H1 (cell line): ENCODE data around the gene POLD1. TPM values are rescaled to one million over a fixed set of nuclear protein-coding genes. Genes with fewer than 3 reads are reported as not detected.

Source experiments
- ATF3 ChIP-seq: IDR thresholded peaks from 2 replicates; pipeline ENCODE4 v1.6.1; 2011; ENCODE audit warnings: low read depth, mild to moderate bottlenecking, low read length; ENCODE audit not compliant: insufficient read depth
- CHD7 ChIP-seq: fragments of 300-600 bp; sonication (generic); IDR thresholded peaks from 2 replicates; pipeline ENCODE4 v1.7.1; 2012; ENCODE audit warnings: low read length, moderate library complexity, mild to moderate bottlenecking, inconsistent platforms; ENCODE audit not compliant: insufficient replicate concordance
- HDAC2 ChIP-seq, 2 experiments: fragments of 300-600 bp in 1 of 2; sonication (generic) in 1 of 2; IDR thresholded peaks; 2 replicates each; pipeline ENCODE4 v1.6.1; 2011 to 2012; ENCODE audit warnings: low read depth in 2 of 2, low read length in 2 of 2, mild to moderate bottlenecking in 2 of 2, moderate library complexity in 2 of 2, borderline replicate concordance in 1 of 2, inconsistent platforms in 1 of 2
- RXRA ChIP-seq: IDR thresholded peaks from 2 replicates; pipeline ENCODE4 v1.6.1; 2011; ENCODE audit warnings: low read depth, mild to moderate bottlenecking, low read length, moderate library complexity; ENCODE audit not compliant: insufficient read depth
- SIRT6 ChIP-seq: IDR thresholded peaks from one replicate; pipeline ENCODE4 v1.7.1; 2012; ENCODE audit warnings: low read length, inconsistent platforms
- SP2 ChIP-seq: IDR thresholded peaks from 2 replicates; pipeline ENCODE4 v1.6.1; 2012; ENCODE audit warnings: mild to moderate bottlenecking, low read length, inconsistent platforms
- SP4 ChIP-seq: IDR thresholded peaks from 2 replicates; pipeline ENCODE4 v1.6.1; 2012; ENCODE audit warnings: low read length, inconsistent platforms
- SRF ChIP-seq: IDR thresholded peaks from 2 replicates; pipeline ENCODE4 v1.6.1; 2011; ENCODE audit warnings: mild to moderate bottlenecking, low read depth, low read length, moderate library complexity
- TBP ChIP-seq: IDR thresholded peaks from 2 replicates; pipeline ENCODE4 v1.6.1; 2011; ENCODE audit warnings: low read depth, low read length, improper control_type of control experiment
- polyA plus RNA-seq, 7 experiments: library from polyadenylated mRNA; depleted of rRNA in 3 of 7; stranded (reverse) in 5 of 7; unstranded in 2 of 7; fragments of >200 nt in 5 of 7; fragments of 200-250 nt in 2 of 7; gene quantifications; 1 replicate in 5 of 7; 2 replicates in 1 of 7; 4 replicates in 1 of 7; pipeline versions ENCODE4 v1.2.1 to v1.2.3, GENCODE V29; 2011 to 2013; ENCODE audit warnings: missing spikeins in 2 of 7, mixed read lengths in 2 of 7
- total RNA-seq: library from RNA; stranded (reverse); fragmentation: NEBNext Ultra II Directional; extraction: Animal tissue kit (Norgen Biotek cat#: 25700); gene quantifications from 2 replicates; pipeline ENCODE4 v1.2.1, GENCODE V29; 2021
- TF ChIP-seq, protein P1 (sequence below): IDR thresholded peaks from 2 replicates; pipeline ENCODE4 v1.6.1; 2011; ENCODE audit warnings: low read length, improper control_type of control experiment

Gene POLD1
- total and polyA plus RNA-seq, 2 of the 8 experiments (the other 6 are each of a cell fraction or from before 2014, with no cell fraction given) = 141 to 142 TPM

DNA sequence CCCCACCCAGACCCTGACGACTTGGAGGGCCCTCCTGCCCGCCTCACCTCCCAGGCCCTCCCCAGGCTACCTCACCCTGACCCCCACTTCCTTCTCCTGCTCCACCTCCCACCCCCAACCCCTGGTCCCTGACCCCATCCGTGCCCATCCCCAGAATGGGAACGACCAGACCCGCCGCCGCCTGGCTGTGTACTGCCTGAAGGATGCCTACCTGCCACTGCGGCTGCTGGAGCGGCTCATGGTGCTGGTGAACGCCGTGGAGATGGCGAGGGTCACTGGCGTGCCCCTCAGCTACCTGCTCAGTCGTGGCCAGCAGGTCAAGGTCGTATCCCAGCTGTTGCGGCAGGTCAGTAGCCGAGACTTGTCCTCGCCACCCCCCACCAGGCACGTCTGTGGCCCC is 22.7 kb downstream of the POLD1 start (continued):
- no peak for TF ChIP-seq CHD7
- no peak for TF ChIP-seq SP2
- no peak for TF ChIP-seq RXRA
- no peak for TF ChIP-seq HDAC2 (IDR thresholded peaks at IDR 0.05; ENCODE audit: borderline replicate concordance in 1 of 2, low read depth in 2 of 2, low read length in 2 of 2)
- TF ChIP-seq ATF3 = no peak
- no peak for TF ChIP-seq SRF
- TF ChIP-seq SIRT6 = no peak
- no peak for TF ChIP-seq SP4
- no peak for TF ChIP-seq TBP
- TF ChIP-seq, protein P1, sequence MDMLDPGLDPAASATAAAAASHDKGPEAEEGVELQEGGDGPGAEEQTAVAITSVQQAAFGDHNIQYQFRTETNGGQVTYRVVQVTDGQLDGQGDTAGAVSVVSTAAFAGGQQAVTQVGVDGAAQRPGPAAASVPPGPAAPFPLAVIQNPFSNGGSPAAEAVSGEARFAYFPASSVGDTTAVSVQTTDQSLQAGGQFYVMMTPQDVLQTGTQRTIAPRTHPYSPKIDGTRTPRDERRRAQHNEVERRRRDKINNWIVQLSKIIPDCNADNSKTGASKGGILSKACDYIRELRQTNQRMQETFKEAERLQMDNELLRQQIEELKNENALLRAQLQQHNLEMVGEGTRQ = no peak
